HG03159 (cell line): ENCODE data around the gene SOS2.

Experiments
- ATAC-seq: cut with Tn5 transposase; IDR thresholded peaks from one replicate; pipeline ENCODE4 v1.9.1; 2021; ENCODE audit warnings: mild to moderate bottlenecking, moderate library complexity; ENCODE audit not compliant: unreplicated experiment

SOS2 gene

DNA sequence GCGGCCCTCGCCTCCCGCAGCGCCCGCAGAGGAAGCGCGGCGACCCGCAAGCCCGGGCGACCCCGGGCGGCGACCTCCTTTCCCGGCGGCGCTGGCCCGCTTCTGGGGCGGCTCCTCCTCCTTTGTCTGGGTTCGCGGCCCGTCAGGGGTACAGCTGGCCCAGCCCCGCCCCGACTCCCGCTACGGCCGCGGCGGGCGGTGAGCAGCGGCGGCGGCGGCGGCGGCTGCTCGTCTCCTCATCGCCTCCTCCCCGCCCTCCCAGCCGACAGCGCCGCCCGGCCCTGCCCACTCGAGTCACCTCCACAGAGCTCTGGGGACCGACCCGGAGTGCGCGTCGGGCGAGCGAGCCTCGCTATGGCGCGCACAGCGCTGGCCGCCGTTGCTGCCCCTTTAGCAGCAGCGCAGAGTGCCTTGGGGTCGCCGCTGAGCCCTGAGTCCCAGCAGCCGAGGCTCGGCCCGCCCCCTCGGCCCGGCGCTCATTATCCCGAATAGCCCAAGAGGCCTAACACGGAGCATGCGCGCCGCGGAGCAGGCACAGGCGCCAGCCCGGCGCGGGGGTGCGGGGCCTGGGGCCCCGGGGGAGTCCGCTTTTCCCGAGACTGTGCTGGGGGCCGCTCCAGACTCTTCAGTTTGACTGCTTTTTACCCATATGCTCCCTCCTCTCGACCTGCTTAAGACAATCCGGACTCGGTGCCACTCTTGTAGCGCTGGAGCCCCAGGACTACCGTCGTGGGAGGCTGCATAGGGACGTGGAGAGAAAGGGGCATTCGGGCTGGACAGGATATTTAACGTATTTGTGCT lies at the start of gene SOS2:
Gene SOS2, minus strand, starts transcription at position 104 of the 801 bp plus-strand sequence. CDS start 295 bp downstream, outside the sequence.
- ATAC-seq, result peak; percentile 86

DNA sequence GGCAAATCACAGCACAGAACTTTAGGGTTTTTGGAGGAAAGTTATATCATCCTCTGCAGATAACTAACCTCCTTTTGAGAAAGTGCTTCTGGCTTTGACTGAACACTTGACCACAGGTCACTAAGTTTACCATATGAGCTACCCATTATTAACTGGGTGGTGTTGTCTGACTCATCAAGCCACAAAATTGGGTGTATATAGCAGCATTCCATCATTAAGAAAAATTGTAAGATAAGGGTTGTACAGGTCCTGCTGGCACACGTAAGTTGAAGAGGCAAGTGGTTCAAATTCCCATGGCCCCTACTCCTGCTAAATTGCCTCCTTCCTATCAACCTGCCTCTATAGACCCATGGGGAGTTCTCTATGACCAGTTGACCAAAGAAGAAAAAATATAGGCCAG lies 41.1 kb upstream of the SOS2 start:
- no peak for ATAC-seq

DNA sequence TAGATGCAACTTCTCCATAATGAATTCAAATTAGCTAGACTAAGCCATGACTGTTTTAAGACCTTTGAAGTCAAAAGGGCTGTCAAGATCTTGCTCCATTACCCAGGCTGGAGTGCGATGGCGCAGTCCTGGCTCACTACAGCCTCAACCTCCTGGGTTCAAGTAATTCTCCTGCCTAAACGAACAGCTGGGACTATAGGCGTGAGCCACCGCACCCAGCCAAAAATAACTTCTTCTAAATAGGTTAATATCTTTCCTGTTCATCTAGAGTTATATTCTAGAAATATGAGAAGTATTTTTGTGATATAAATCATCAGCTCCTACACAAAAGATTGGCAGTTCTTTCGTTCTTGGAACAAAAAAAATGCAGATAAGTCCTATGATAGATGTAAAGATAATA lies 39.6 kb upstream of the SOS2 start:
- ATAC-seq, result no peak

DNA sequence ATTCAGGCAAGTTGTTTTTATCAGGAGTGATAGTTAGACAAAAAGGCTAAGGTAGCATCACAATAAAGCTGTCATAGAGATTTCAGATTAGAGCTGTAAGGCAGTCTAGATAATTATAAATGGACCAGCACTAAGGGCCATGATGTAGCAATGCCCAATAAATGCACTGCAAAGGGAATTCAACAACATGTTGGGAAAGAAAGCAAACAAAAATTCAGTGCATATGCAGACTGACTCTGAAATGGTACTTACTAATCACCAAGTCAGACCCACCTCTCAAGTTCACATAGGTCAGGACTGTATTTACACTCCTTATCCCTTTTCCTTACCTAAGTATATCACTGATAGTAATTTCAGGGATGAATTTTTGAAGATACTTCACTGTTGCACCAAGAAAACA lies 33.7 kb upstream of the SOS2 start:
- ATAC-seq, result no peak

DNA sequence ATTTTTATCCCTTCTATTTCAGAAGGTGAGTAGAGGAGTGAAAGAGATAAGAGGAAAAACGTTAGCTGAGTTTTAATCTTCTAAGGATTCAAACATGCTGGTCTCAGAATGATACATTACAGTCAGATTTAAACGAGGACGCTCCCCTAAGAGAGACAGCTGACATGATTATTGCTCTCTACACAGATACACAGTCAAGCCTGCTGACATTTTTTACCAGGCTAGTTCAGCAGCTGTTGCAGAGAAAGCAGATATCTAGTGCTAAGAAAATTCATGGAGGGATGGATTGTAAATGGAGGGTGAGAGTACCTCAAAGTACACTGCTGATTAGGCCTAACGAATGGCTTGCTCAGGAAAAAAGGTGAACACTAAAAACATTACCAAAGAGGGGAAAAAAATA lies 31.9 kb upstream of the SOS2 start:
- no peak for ATAC-seq

DNA sequence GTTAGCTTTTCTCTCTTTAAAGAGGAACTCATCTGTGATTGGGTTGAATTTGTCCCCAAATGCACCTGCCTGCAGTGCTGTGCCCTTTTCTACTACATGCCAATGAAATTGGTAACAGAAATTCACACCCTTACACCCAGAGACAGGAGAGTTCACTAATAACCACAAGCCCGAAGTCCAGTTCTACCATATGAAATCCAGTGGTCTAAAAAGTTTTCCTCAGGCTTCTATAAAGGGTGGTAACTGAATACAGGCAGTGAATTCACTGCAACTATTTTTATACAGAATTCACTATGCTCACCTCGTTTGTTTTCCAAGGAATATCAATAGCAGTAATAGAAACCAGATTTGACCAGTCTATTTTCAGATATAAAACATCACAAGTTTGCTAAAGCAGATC lies 31.5 kb upstream of the SOS2 start:
- ATAC-seq, result no peak

DNA sequence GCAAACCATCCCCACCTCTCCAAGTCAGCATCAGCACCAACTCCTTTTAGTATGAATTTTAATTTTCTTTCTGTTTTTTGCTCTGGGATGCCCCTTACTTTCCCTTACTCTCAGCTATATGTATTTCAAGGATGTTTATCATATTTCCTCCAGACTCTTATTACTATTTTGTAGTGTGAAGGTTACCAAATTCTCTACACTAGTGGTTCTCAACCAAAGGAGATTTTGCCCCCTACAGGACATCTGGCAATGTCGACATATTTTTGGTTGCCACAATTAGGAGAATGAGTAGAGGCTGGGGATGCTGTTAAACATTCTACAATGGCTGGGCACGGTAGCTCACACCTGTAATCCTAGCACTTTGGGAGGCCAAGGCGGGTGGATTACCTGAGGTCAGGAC lies 29.1 kb upstream of the SOS2 start:
- ATAC-seq, result peak; percentile 52

DNA sequence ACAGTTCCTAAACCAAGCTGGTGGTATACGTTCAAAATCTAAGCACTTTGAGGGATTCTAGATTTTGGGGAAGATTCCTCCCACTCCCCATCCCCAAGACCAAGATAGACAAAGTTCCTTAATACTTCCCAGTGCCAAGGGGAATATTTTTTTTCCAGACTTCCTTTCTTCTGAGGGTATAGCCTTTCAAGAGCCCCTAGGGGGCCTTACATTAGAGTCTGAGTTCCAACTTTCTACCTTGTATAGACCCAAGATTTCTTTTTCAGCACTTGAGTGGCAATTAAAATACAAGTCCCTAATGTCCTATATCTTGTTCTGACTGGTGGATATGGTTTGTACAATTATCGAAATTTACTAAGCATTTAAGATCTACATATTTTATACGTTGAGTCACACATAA lies 28.7 kb upstream of the SOS2 start:
- ATAC-seq, result no peak

DNA sequence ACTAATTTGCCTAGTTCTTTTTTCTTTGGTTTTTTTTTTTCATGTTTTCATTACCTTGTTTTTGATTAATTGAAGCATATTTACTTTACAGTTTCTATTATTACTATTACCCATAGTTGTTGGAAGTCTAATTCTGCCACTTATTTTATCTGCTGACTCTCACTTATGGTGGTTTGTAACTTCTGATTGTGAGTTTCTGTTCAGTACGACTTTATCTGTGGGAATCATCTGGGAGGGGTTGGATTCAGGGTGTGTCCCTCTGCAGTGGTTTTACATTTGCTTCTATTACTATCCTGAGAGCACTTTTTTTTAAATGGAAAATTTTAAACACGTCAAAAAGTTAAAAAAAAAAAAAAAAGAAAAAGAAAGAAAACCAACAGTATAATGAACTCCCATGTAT lies 26.4 kb upstream of the SOS2 start:
- ATAC-seq, result no peak

DNA sequence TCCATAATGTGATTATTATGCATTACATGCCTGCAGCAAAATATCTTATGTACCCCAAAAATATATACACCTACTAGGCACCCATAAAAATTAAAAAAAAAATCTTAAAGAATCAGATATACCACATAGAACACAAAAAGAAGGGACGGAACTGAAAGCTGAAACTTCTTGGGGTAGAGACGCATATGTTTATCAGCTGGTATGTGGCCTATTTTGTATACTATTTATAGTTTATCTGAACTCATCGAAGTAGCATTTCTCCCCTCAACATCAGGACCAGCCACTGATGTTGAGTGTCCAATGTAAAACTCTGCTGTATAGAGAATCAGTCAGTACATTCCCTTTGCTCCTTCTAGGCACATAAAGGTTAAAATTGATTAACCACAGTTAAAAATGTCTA lies 22.9 kb upstream of the SOS2 start:
- no peak for ATAC-seq

DNA sequence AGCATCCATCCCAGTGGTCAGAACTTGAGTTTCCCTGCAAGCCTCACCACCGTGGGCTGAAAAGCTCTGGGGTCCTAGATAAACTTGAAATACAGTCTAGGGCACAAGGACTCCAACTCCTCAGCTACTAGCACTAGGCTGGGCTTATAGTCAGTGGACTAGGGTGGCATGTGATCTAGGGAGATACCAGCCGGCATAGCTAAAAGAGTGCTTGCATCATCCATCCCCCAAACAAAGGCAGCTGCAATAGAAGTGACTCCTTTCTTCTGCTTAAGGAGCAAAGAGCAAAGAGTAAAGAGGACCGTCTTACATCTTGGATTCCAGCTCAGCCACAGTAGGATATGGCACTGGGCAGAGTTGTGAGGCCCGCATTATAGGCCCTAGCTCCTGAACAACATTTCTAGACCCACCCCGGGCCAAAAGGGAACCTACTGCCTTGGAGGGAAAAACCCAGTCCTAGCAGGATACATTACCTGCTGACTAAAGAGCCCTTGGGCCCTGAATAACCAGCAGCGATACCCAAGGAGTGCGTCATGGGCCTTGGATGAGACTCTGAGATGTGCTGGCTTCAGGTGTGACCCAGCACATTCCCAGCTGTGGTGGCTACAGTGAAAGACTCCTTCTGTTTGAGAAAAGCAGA lies 17.9 kb upstream of the SOS2 start:
- ATAC-seq, result no peak

DNA sequence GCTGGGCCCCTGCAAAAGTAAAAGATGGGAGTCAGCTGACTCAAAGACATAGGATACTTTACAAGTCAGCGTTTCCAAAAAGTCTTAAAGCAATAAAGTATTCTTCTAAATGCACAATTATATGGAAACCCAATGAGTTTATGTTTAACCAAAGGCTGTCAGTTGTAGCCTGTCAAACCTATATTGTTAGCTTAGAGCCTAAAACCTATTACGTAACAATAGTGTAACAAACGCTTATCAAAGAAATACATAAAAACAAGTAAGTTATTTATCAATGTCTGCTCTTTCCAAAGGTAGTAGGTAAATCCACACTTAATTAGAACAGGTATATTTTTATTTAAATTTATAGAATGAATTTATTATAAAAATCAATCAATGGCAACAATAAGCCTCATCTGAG lies 15.9 kb upstream of the SOS2 start:
- no peak for ATAC-seq

DNA sequence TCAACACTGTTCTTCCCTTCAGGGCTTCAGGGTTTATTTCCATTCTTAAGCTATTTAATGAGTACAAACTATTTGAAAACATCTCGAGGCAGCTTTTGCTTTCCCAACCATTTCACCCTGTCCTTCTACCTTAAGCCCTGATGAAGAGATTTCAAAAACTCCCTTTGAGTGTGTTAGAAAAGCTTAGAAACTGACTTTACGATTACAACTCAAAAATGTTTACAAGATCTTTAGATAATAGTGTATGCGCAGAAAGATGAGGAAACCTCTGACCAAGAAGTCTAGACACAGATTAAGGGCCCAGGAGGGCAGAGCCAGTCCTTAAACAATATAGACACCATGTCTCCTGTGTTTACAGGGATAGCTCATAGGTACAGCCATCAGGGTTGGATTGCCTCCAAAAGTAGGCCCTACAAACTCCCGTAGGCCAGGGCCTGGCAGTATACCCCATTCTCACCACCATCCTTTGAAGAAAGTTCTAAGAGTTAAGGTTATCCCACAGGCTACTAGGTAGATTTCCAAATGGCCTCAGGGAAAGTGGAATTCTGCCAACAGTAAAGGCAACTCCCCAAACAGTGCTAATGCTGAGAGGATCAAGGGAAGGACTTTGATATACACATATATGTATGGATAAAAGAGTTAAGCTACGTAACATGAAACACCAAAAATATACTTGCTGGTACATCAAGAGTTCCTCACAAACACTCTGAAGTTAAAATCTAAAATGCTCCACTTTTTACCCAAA lies 11.4 kb upstream of the SOS2 start:
- no peak for ATAC-seq

DNA sequence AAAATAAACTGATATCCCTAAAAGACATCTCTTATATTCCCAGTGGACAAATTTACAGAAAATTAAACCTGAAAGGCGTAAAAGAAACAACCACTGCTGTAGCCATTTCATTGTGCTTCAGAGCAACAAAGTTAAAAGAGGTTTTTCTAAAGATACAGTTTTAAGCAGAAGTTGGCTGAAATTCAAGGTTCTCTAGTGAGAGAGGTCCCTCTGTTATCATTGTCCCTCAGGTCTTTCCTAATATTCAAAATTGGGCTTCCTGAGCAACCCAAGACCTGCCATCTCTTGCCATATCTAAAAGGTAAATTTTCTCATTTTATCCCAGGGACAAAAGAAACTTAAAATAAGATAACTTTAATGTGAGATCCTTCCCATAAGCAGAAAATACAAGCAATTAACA lies 10.7 kb upstream of the SOS2 start:
- no peak for ATAC-seq

DNA sequence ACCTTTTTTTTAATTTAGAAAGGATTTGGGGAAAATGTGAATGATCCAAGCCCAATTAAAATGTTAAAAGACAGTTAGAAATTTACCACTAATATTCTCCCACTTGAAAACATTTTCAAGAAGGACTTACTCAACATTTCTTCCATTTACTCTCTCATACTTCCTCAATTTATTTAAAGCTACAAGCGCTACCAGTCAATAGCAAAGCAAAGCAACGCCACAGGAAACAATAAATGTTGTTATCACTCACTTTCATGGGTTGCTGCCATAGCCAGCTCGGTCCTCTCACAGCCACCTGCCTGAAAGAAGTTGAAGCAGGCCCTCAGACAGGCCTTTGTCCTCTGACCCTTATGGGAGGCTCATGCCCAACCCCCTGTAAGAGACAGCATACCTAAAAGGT lies 6.0 kb upstream of the SOS2 start:
- no peak for ATAC-seq

DNA sequence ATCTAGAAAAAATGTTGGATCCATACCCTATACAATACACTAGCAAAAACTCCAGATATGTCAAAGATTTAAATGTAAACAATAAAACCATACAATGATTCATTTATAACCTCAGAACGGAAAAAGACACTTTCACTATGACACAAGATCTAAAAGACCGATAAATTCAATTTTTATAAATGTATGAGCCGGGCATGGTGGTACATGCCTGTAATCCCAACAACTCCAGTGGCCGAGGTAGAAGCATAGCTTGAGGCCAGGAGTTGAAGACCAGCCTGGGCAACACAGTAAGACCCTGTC lies 2.5 kb upstream of the SOS2 start:
- ATAC-seq, result no peak

DNA sequence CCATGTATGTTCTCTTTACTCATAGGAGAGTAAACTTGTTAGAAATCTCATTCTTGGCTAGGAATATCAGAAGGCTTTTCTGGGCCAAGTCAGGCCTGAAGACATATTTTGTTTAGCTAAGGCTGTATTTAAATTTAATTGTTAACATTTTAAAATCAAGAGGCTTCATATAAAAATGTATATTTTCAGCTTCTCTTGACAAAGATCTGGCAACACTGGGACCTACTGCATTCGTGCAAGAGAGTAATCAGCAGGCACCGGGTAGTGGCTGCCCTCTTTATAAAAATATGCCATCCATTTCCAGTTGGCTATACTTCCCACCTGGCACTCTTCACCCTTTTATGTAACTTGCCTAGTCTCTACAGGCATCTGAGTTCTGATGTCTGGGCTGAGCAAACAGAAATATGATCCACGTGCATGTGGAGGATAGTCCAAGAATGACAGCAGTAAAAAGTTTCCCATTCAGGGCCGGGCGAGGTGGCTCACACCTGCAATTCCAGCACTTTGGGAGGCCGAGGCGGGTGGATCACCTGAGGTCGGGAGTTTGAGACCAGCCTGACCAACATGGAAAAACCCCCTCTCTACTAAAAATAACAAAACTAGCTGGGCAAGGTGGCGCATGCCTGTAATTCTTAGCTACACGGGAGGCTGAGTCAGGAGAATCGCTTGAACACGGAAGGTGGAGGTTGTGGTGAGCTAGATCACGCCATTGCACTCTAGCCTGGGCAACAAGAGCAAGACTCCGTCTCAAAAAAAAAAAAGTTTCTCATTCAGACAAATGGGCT lies 2.0 kb upstream of the SOS2 start:
- no peak for ATAC-seq

DNA sequence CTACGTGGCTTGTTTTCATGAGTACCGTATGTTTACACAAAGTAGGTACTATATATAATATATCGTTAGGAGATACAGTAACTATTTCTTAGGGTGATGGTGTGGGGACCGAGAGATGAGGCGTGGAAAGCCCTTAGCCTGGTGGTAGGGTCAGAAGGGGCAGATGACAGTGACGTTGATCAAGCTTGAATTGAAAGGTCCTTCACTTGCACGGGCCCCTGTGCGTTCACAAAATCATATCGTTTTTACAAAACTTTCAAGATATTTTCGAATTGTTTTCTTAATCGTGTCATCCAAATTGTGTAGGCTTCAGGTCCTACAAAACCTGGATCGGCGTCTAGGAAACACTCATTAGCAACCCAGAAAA lies 881 bp upstream of the SOS2 start:
- no peak for ATAC-seq

DNA sequence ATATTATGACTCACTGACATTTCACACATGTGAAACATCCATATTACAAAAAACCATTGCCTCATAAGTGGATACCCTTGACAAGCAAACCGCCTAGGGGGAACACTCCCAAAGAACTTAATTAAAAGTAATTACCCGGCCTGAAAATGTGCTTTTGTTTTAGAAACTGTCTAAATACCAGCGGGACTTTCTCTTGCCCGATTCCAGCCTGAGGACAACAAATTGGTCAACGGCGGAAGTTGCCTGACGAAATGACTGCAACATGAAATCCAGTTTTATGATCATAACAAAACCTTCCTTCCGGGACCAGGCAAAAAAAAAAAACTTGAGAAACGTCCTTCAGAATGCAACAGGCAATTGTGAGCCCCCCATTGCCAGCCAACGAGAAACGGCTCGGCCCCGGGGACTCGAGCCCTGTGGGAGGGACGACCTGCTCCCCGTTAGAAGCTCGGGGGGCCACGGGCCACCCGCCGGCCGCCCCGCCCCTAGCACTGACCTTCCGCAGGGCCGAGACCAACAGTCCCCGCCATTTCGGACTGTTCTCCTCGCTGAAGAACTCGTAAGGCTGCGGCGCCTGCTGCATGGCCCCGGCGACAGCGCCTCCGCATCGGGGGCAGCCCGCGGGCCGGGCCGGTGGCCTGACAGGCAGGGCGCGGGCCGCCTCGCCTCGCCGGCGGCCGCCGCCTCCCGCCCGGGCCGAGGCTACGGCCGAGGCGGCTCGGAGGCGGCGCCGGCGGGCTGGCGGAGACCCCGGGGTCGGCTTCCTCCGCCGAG lies 490 bp downstream of the SOS2 start:
- ATAC-seq, result peak; percentile 26

DNA sequence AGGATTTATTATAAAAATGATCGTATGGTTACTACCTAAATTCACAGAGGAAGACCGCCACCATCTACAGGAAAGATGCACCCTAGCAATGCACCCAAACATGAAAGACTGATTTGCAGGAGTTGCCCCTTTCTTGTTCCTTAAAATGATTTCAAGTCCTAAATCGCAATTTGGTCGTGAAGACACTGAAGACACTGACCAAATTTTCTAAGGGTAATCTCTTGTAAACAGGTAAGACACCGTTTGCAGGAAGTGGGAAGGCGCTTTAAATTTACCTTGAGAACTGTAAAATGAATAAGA lies 1.0 kb downstream of the SOS2 start:
- ATAC-seq, result peak; percentile 5

DNA sequence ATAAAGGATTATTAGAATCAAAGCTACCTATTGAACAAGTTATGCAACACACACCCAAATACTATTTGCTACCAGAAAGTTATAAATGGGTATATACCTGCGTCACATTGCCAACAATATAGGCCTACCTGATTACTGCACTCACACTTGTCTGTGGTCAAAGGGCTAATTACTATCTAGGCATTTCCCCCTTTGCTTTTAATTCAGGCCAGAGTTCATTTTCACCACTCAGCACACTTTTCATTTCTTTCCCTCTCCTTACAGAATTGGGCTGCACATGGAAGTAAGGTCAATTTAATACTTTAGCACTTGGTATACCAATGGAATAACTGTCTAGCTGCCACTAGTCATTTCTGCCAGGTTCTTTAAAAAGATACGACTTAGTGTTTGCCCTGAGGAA lies 1.7 kb downstream of the SOS2 start:
- no peak for ATAC-seq
